B cell (primary cell): Measurements from ENCODE around the gene WDR90. TPM values are rescaled to one million over a fixed set of nuclear protein-coding genes. Genes with fewer than 3 reads are reported as not detected.

ENCODE experiments used
- ATAC-seq: fragments of 200-7000 bp; cut with Tn5 transposase; one replicate; pipeline ENCODE4 v1.10.0; 2021; ENCODE audit warnings: low read depth, mild to moderate bottlenecking, moderate number of reproducible peaks, moderate library complexity
- CTCF ChIA-PET: fragments of 350-600 bp; sonication (Branson Sonifier 250); formaldehyde crosslinking; loops from one replicate; lab custom pipeline; 2021; ENCODE audit warnings: antibody characterized with exemption, inconsistent platforms; lab: Charles Lee
- POLR2A ChIA-PET: fragments of 350-600 bp; sonication (Branson Sonifier 250); formaldehyde crosslinking; loops from one replicate; lab custom pipeline; 2021; ENCODE audit warnings: antibody characterized with exemption; lab: Charles Lee
- DNase-seq: peaks from one replicate; pipeline ENCODE4 v3.0.0; 2013
- H2AFZ ChIP-seq: 2 replicates; pipeline ENCODE4 v1.6.1; 2012; ENCODE audit warnings: mild to moderate bottlenecking, low read depth, low read length; ENCODE audit not compliant: insufficient read depth, poor library complexity, severe bottlenecking
- H3K27ac ChIP-seq, 2 donors: 1 replicate in 1 of 2; 2 replicates in 1 of 2; pipeline ENCODE4 v1.5.1; 2012 to 2013; ENCODE audit warnings: low read length in 2 of 2, mild to moderate bottlenecking in 2 of 2, moderate library complexity in 1 of 2
- H3K27me3 ChIP-seq, 4 experiments: fragments of 200-600 bp in 1 of 4; sonication (generic) in 1 of 4; replicated peaks in 1 of 4; 1 replicate in 2 of 4; 2 replicates in 2 of 4; pipeline versions ENCODE4 v1.6.1 to v1.7.0; 2013 to 2016; ENCODE audit warnings: low read length in 3 of 4, mild to moderate bottlenecking in 2 of 4, mixed read lengths in 1 of 4, moderate library complexity in 1 of 4; ENCODE audit not compliant: insufficient read depth in 4 of 4, control insufficient read depth in 3 of 4; ENCODE audit errors: control extremely low read depth in 1 of 4
- H3K36me3 ChIP-seq, 2 experiments: replicated peaks in 1 of 2; 1 replicate in 1 of 2; 2 replicates in 1 of 2; pipeline versions ENCODE4 v1.6.1 to v1.7.1; 2013; ENCODE audit warnings: low read length in 1 of 2; ENCODE audit not compliant: insufficient read depth in 2 of 2, control insufficient read depth in 1 of 2; ENCODE audit errors: control extremely low read depth in 1 of 2, extremely low read depth in 1 of 2
- H3K4me1 ChIP-seq, 2 donors: fragments of 200-600 bp in 1 of 2; sonication (generic) in 1 of 2; 1 replicate in 1 of 2; 2 replicates in 1 of 2; pipeline versions ENCODE4 v1.5.1 to v1.6.1; 2013 to 2017; ENCODE audit warnings: low read length in 2 of 2; ENCODE audit not compliant: control insufficient read depth in 2 of 2, insufficient read depth in 2 of 2
- H3K4me2 ChIP-seq: replicated peaks from 2 replicates; pipeline ENCODE3; 2012; ENCODE audit warnings: mild to moderate bottlenecking, low read depth, low read length; ENCODE audit not compliant: poor library complexity, severe bottlenecking
- H3K4me3 ChIP-seq, 5 experiments: fragments of 200-600 bp in 1 of 5; sonication (generic) in 1 of 5; 1 replicate in 3 of 5; 2 replicates in 2 of 5; pipeline versions ENCODE4 v1.5.1 to v1.7.0; 2011 to 2016; ENCODE audit warnings: low read length in 4 of 5, mild to moderate bottlenecking in 4 of 5, low read depth in 2 of 5, control low read depth in 1 of 5, moderate library complexity in 1 of 5; ENCODE audit not compliant: insufficient read depth in 1 of 5; ENCODE audit errors: control extremely low read depth in 1 of 5, extremely low read depth in 1 of 5
- H3K79me2 ChIP-seq: fragments of 200-600 bp; sonication (generic); one replicate; pipeline ENCODE4 v1.6.0; 2016; ENCODE audit warnings: low read length; ENCODE audit not compliant: control insufficient read depth, insufficient read depth
- H3K9ac ChIP-seq: fragments of 200-600 bp; sonication (generic); 2 replicates; pipeline ENCODE4 v1.6.1; 2017; ENCODE audit warnings: mild to moderate bottlenecking, low read length, moderate library complexity
- H3K9me3 ChIP-seq, 3 donors: one replicate each; pipeline versions ENCODE4 v1.6.1 to v1.7.1; 2013; ENCODE audit warnings: low read length in 2 of 3; ENCODE audit not compliant: control insufficient read depth in 2 of 3, insufficient read depth in 1 of 3; ENCODE audit errors: control extremely low read depth in 1 of 3
- H4K20me1 ChIP-seq: 2 replicates; pipeline ENCODE4 v1.6.0; 2012; ENCODE audit warnings: mild to moderate bottlenecking, low read length; ENCODE audit not compliant: insufficient read depth, control insufficient read depth, poor library complexity, severe bottlenecking
- H3K27ac Mint-ChIP-seq: one replicate; pipeline ENCODE4 v1.8.0; 2021; ENCODE audit warnings: mixed read lengths
- H3K27me3 Mint-ChIP-seq: one replicate; pipeline ENCODE4 v1.8.0; 2021; ENCODE audit warnings: mixed read lengths
- H3K4me1 Mint-ChIP-seq: one replicate; pipeline ENCODE4 v1.8.0; 2021; ENCODE audit warnings: mixed read lengths
- H3K4me3 Mint-ChIP-seq: one replicate; pipeline ENCODE4 v1.8.0; 2021; ENCODE audit warnings: mixed read lengths
- H3K9me3 Mint-ChIP-seq: one replicate; pipeline ENCODE4 v1.8.0; 2022; ENCODE audit warnings: mixed read lengths; ENCODE audit not compliant: insufficient read depth
- EZH2 ChIP-seq: IDR thresholded peaks from 2 replicates; pipeline ENCODE4 v1.6.1; 2012; ENCODE audit warnings: borderline replicate concordance, low read depth, mild to moderate bottlenecking, moderate library complexity, low read length; ENCODE audit not compliant: insufficient read depth, poor library complexity, severe bottlenecking
- WGBS: methylation state at CpG from one replicate; pipeline ENCODE4 v1.1.5; 2013; ENCODE audit warnings: missing lambda C conversion rate; ENCODE audit not compliant: insufficient coverage; 5-methylcytosine and 5-hydroxymethylcytosine counted together
- intact Hi-C: fragments of 100-400 bp; cut with micrococcal nuclease; formaldehyde crosslinking; loops from one replicate; pipeline ENCODE4 v1.10.0; 2022
- polyA plus RNA-seq: library from polyadenylated mRNA; depleted of rRNA; stranded (reverse); fragments of >200 nt; gene quantifications from 2 replicates; pipeline ENCODE4 v1.2.3, GENCODE V29; 2012
- total RNA-seq, 2 donors: library from RNA; stranded (reverse); fragments of 120-200 nt in 1 of 2; gene quantifications; 1 replicate in 1 of 2; 2 replicates in 1 of 2; pipeline versions ENCODE4 v1.2.3 to v1.2.4, GENCODE V29; 2013 to 2022
- TF ChIP-seq, protein P1 (sequence below): fragments of 200-600 bp; IDR thresholded peaks from one replicate; pipeline ENCODE4 v1.8.0; 2022; ENCODE audit warnings: antibody characterized with exemption, mild to moderate bottlenecking

The WDR90 gene
- total and polyA plus RNA-seq, 2 donors (not counting 1 experiment from before 2014, with no cell fraction given), result 23.1 to 34.7 TPM

DNA sequence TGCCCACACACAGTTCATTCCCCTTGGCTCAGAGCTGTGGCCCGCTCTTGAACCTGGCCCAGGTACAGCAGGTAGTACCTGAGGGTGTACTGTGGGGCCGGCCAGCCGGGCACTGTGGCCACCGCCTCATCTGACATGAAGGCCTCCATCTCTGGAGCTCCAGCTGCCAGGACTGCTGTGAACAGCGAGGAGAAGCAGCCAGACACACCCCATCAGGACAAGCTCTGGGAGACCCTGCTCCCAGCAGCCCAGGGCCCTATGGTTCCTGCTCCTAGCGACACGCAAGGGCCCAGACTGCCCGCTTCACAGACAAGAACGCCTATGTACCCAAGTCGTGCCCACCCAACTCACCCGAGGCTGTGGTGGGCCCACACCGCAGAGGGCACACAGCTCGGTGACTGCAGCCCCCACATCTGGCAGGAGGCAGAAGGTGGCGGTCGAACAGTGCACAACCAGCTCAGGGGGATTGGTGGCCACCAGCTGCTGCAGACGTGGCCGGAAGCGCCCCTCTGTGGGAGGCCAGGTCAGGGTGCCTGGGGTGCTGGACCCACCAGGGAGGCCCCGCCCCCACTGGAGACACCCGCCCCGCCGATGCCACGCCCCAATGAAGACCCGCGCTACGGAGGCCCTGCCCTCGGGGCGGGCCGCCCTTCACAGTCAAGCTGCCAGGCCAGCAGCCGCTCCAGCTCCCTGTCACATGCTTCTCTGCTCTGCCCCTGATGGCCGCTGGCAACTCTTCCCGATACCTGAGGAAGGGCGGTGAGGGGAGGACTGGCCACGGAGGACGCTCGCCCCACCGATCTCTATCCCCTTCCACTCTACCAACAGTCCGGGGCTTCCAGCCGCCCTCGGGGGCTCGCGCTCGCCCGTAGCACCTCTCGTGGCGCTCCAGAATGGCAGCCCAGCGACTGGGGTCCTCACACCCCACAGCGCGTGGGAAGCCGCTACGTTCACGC lies 30.0 kb downstream of the WDR90 start:
- Mint-ChIP-seq H3K4me1 (peaks cover 42% of the 10 kb centered on the region), H3K27ac (peak overlapping the region; percentile 80), H3K4me3 (peak overlapping the region; percentile 88), H3K27me3 (peaks cover 6% of the 10 kb centered on the region), H3K9me3 (no peaks in the 10 kb centered on the region)
- Histone ChIP-seq H3K27ac (peak overlapping the region in 1 of 2 donors; percentile 30), H3K9ac (peak overlapping the region; percentile 73), H3K4me3 (peak overlapping the region in 4 of 5 experiments; percentile 46 to 72 (median 58)), H3K4me2 (peak overlapping the region; percentile 99), H3K9me3 (peaks cover 0 to 7% (median 0%) of the 10 kb centered on the region in 3 donors), H3K27me3 (peaks cover 0 to 25% (median 11%) of the 10 kb centered on the region in 4 experiments), H3K79me2 (peaks cover 29% of the 10 kb centered on the region), H2AFZ (peak overlapping the region; percentile 85), H3K4me1 (peaks cover 29 to 61% of the 10 kb centered on the region in 2 donors), H4K20me1 (peaks cover 31% of the 10 kb centered on the region), H3K36me3 (peaks cover 0 to 17% of the 10 kb centered on the region in 2 experiments)
- CTCF ChIA-PET, result no interaction called here
- POLR2A ChIA-PET, result no interaction called here
- WGBS, result 28% methylated on average over 50 of the region's 52 CpGs
- no peak for TF ChIP-seq EZH2
- TF ChIP-seq, protein P1, sequence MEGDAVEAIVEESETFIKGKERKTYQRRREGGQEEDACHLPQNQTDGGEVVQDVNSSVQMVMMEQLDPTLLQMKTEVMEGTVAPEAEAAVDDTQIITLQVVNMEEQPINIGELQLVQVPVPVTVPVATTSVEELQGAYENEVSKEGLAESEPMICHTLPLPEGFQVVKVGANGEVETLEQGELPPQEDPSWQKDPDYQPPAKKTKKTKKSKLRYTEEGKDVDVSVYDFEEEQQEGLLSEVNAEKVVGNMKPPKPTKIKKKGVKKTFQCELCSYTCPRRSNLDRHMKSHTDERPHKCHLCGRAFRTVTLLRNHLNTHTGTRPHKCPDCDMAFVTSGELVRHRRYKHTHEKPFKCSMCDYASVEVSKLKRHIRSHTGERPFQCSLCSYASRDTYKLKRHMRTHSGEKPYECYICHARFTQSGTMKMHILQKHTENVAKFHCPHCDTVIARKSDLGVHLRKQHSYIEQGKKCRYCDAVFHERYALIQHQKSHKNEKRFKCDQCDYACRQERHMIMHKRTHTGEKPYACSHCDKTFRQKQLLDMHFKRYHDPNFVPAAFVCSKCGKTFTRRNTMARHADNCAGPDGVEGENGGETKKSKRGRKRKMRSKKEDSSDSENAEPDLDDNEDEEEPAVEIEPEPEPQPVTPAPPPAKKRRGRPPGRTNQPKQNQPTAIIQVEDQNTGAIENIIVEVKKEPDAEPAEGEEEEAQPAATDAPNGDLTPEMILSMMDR, result no peak
- peak; percentile 47 for DNase-seq
- ATAC-seq, result no peak
- intact Hi-C loops, result loop anchor here (1.0 to 5.0 kb wide), 4 partner anchors 11 to 998 kb away; partner anchors contain the start of genes JPT2, METTL26 and RHOT2
